ENCODE data around the gene DRC7. TPM values are rescaled to one million over a fixed set of nuclear protein-coding genes. Genes with fewer than 3 reads are reported as not detected.
A peak's percentile ranks its signal among the peaks of the same experiment; 100 is the strongest.

DRC7 gene
- total and polyA plus RNA-seq, 9 of the 15 experiments (the other 6 are each of a cell fraction or from before 2014, with no cell fraction given): 0.04 to 0.33 (median 0.12) TPM; not detected in 3

DNA sequence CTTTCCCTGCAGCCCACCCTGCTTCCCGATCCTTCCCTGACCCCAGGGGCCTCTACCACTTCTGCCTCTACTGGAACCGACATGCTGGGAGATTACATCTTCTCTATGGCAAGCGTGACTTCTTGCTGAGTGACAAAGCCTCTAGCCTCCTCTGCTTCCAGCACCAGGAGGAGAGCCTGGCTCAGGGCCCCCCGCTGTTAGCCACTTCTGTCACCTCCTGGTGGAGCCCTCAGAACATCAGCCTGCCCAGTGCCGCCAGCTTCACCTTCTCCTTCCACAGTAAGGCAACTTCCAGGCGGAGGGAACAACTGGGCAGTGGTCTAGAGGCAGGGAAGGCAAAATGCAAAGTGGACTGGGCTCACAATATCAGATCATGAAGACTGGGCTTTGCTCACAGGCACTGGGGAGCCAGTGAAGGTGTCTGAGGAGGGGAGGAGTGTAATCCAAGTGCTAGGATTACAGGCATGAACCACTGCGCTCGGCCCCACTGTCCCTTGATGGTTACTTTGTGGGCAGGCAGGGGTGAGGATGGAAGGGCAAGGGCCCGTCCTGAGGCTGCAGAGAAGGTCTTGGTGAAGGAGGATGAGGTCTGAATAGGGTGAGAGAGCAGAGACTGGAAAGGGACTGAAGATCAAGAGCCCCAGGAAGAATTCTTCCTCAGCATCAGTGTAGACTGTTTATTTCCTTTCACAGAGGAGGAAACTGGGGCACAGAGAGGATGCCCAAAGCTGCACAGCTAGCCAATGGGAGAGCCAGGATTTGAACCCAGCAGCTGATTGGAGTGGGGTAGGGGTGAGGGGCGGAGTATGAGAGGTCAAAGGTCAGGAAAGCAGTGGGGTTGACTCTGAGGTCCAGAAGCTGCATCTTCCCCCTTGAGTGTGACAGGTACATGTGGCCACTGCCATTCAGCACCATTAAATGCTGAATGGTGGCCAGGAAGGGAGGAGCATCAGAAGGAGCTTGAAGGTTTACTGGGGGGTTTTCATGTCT is 43.0 kb upstream of the DRC7 start:
- Histone ChIP-seq H2AFZ (ENCODE audit: low read depth, low read length) (no peak overlapping the region), H3K9ac (ENCODE audit: insufficient read depth in 1 of 2, low read depth in 2 of 2, low read length in 2 of 2) (no peak overlapping the region), H4K20me1 (replicated peaks; ENCODE audit: control insufficient read depth, insufficient read depth, low read length) (0 out of 2 replicates have a peak, but pooled peaks cover 7% of the 10 kb centered on the region), H3K9me1 (ENCODE audit: control insufficient read depth, insufficient read depth, low read length) (no peaks in the 10 kb centered on the region), H3K4me2 (ENCODE audit: insufficient read depth, low read length) (no peak overlapping the region), H3K4me1 (replicated peaks in 1 of 2; ENCODE audit: control insufficient read depth in 2 of 2, insufficient read depth in 2 of 2, low read length in 2 of 2) (peaks cover 0 to 17% of the 10 kb centered on the region in 2 experiments; a peak in 2 of 5 replicates), H3K79me2 (ENCODE audit: control insufficient read depth, insufficient read depth, low read length) (no peaks in the 10 kb centered on the region), H3K36me3 (ENCODE audit: control insufficient read depth, insufficient read depth, low read length) (no peaks in the 10 kb centered on the region), H3K27ac (ENCODE audit: extremely low read depth, low read depth, low read length) (no peak overlapping the region), H3K4me3 (no peak overlapping the region), H3K27me3 (ENCODE audit: control insufficient read depth in 2 of 2, insufficient read depth in 2 of 2, low read length in 2 of 2) (peaks cover 0 to 3% of the 10 kb centered on the region in 2 experiments; a peak in 1 of 5 replicates), H3K9me3 (replicated peaks; ENCODE audit: control insufficient read depth, insufficient read depth, low read depth, low read length) (no peaks in the 10 kb centered on the region)
- BruUV-seq (replicated peaks): no TSS peak
- DNase-seq (ENCODE audit: extremely low read depth in 1 of 4, low spot score in 3 of 4): peak in 3 of 4 experiments; percentile 45 to 56 (median 47)
- ChIA-PET POLR2A (interaction anchor here (0.6 to 1.3 kb wide), 2 partner anchors 10 to 114 kb away, joined by 3 to 4 read pairs; no protein-coding TSS in a partner anchor), CTCF (ENCODE audit: low intra/inter-chr PET ratio) (interaction anchor here (0.6 to 4.4 kb wide), 2 partner anchors 69 to 343 kb away, joined by 3 to 44 read pairs; no protein-coding TSS in a partner anchor)
- WGBS (ENCODE audit: insufficient coverage, low coverage, missing lambda C conversion rate): 19% methylated on average over 8 of the region's 10 CpGs
- peak; percentile 57 for ATAC-seq
- intact Hi-C loops (cut with micrococcal nuclease): loop anchor here (10.0 kb wide), 1 partner anchor 213 kb away; no protein-coding TSS in a partner anchor
- FAIRE-seq: no peak
- in situ Hi-C loops (cut with MboI): no loop called here
- TF ChIP-seq RBM14 (IDR thresholded peaks at IDR 0.05; ENCODE audit: borderline replicate concordance, insufficient read depth, low read depth, low read length) (no peak), POLR2AphosphoS2 (IDR thresholded peaks at IDR 0.05; ENCODE audit: low read length) (no peak), ZNF589 (CRISPR knock-in tag; IDR thresholded peaks at IDR 0.05; ENCODE audit: low read depth) (no peak), RNF219 (CRISPR knock-in tag; IDR thresholded peaks at IDR 0.05) (no peak), CBX1 (IDR thresholded peaks at IDR 0.05; ENCODE audit: low read depth) (peak; percentile 36; the same call in 1 of the 2 replicates), NR2C2 (CRISPR knock-in tag; IDR thresholded peaks at IDR 0.05) (peak; percentile 89), NR2C2 (tag; IDR thresholded peaks at IDR 0.05) (peak; percentile 88), KLF6 (CRISPR knock-in tag; IDR thresholded peaks at IDR 0.05; ENCODE audit: borderline replicate concordance) (no peak), THAP12 (CRISPR knock-in tag; IDR thresholded peaks at IDR 0.05) (no peak), CTCF (IDR thresholded peaks at IDR 0.05 in 2 of 3, conservative IDR thresholded peaks at IDR 0.05 in 1 of 3; ENCODE audit: insufficient read depth in 2 of 3, low read depth in 1 of 3, low read length in 3 of 3) (peak; percentile 30 to 50 (median 41); a peak in 4 of 6 replicates), YY1 (IDR thresholded peaks at IDR 0.05; ENCODE audit: borderline replicate concordance in 1 of 3, control insufficient read depth in 1 of 3, extremely low read depth in 1 of 3, insufficient read depth in 3 of 3, insufficient read length in 1 of 3, insufficient replicate concordance in 2 of 3, low read depth in 1 of 3, low read length in 2 of 3) (no peak), BRD4 (IDR thresholded peaks at IDR 0.05) (no peak)
